PFSK-1 (cell line): ENCODE results near the gene SKI.

Experiments
- FOXP2 ChIP-seq: optimal IDR thresholded peaks from 2 replicates; pipeline ENCODE3; 2011; ENCODE audit warnings: borderline replicate concordance, control low read depth, inconsistent platforms; ENCODE audit not compliant: insufficient read depth; ENCODE audit errors: extremely low read length, extremely low read depth
- POLR2AphosphoS5 ChIP-seq: IDR thresholded peaks from 2 replicates; pipeline ENCODE4 v1.6.1; 2012; ENCODE audit warnings: low read depth, mild to moderate bottlenecking, control low read depth, low read length, moderate library complexity
- TF ChIP-seq, protein P1 (sequence below), 2 experiments: IDR thresholded peaks; 2 replicates each; pipeline versions ENCODE4 v1.6.1 to v1.8.0; 2011 to 2012; ENCODE audit warnings: low read depth in 2 of 2, low read length in 2 of 2, control low read depth in 1 of 2, inconsistent platforms in 1 of 2, mild to moderate bottlenecking in 1 of 2, moderate library complexity in 1 of 2; ENCODE audit not compliant: insufficient read depth in 1 of 2

DNA sequence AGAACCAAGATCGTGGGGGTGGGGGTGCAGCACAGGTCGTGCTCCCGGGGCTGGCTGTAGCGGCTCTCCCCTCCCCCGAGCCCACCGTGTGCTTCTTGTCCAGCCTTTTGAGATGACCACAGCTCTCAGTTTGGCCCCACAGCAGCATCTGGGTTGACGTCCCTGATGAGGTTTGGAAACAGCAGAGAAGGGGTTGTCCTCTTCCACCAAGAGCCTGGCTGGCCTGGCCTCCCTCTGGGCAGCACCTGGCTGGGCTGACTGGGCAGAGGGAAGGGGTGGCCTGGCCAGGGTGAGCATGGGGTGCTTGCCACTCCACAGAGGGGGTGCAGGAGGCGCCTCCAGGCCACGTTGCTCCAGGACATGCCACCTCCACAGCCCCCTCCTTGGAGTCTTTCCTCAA is 61.5 kb downstream of the SKI start:
- TF ChIP-seq POLR2AphosphoS5 (no peak), FOXP2 (no peak)
- TF ChIP-seq, protein P1, sequence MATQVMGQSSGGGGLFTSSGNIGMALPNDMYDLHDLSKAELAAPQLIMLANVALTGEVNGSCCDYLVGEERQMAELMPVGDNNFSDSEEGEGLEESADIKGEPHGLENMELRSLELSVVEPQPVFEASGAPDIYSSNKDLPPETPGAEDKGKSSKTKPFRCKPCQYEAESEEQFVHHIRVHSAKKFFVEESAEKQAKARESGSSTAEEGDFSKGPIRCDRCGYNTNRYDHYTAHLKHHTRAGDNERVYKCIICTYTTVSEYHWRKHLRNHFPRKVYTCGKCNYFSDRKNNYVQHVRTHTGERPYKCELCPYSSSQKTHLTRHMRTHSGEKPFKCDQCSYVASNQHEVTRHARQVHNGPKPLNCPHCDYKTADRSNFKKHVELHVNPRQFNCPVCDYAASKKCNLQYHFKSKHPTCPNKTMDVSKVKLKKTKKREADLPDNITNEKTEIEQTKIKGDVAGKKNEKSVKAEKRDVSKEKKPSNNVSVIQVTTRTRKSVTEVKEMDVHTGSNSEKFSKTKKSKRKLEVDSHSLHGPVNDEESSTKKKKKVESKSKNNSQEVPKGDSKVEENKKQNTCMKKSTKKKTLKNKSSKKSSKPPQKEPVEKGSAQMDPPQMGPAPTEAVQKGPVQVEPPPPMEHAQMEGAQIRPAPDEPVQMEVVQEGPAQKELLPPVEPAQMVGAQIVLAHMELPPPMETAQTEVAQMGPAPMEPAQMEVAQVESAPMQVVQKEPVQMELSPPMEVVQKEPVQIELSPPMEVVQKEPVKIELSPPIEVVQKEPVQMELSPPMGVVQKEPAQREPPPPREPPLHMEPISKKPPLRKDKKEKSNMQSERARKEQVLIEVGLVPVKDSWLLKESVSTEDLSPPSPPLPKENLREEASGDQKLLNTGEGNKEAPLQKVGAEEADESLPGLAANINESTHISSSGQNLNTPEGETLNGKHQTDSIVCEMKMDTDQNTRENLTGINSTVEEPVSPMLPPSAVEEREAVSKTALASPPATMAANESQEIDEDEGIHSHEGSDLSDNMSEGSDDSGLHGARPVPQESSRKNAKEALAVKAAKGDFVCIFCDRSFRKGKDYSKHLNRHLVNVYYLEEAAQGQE (IDR thresholded peaks at IDR 0.05; ENCODE audit: insufficient read depth in 1 of 2, low read depth in 2 of 2, low read length in 2 of 2): no peak
